Measurements from ENCODE around the gene FXYD2.

- no peak for TF ChIP-seq SUZ12 (IDR thresholded peaks at IDR 0.05; ENCODE audit: extremely low read depth, insufficient read depth, insufficient read length)
- no peak for TF ChIP-seq YY1 (IDR thresholded peaks at IDR 0.05; ENCODE audit: insufficient read depth, insufficient read length)
- TF ChIP-seq ZNF274 (IDR thresholded peaks at IDR 0.05; ENCODE audit: low read depth, low read length) = no peak
Observed at GRCh38 chr11:117816151-117816741, 8.3 kb downstream of the FXYD2 start.
